GM12864 (cell line): ENCODE measurements around the gene ASCL5.

Experiments
- DNase-seq: peaks from one replicate; pipeline ENCODE4 v3.0.0-alpha.2; 2011; ENCODE audit warnings: low read depth
- H3K4me3 ChIP-seq: 2 replicates; pipeline ENCODE4 v1.5.1; 2011; ENCODE audit warnings: mild to moderate bottlenecking, low read depth, low read length, control low read depth
- TF ChIP-seq, protein P1 (sequence below): IDR thresholded peaks from 2 replicates; pipeline ENCODE4 v1.5.1; 2011; ENCODE audit warnings: low read depth, mild to moderate bottlenecking, moderate library complexity, low read length, control low read depth, inconsistent platforms; ENCODE audit errors: missing control alignments

ASCL5 gene

GRCh38 chr1:201093962-201094361, 33.0 kb downstream of the ASCL5 start:
- no peak for DNase-seq
- H3K4me3 ChIP-seq = no peak overlapping the region
- TF ChIP-seq, protein P1, sequence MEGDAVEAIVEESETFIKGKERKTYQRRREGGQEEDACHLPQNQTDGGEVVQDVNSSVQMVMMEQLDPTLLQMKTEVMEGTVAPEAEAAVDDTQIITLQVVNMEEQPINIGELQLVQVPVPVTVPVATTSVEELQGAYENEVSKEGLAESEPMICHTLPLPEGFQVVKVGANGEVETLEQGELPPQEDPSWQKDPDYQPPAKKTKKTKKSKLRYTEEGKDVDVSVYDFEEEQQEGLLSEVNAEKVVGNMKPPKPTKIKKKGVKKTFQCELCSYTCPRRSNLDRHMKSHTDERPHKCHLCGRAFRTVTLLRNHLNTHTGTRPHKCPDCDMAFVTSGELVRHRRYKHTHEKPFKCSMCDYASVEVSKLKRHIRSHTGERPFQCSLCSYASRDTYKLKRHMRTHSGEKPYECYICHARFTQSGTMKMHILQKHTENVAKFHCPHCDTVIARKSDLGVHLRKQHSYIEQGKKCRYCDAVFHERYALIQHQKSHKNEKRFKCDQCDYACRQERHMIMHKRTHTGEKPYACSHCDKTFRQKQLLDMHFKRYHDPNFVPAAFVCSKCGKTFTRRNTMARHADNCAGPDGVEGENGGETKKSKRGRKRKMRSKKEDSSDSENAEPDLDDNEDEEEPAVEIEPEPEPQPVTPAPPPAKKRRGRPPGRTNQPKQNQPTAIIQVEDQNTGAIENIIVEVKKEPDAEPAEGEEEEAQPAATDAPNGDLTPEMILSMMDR = no peak

- TF ChIP-seq, protein P1 = no peak
- no peak for DNase-seq
Observed at GRCh38 chr1:201093561-201093960, 33.4 kb downstream of the ASCL5 start.

GRCh38 chr1:201092738-201093137, 34.2 kb downstream of the ASCL5 start:
- H3K4me3 ChIP-seq = no peak overlapping the region
- TF ChIP-seq, protein P1 = no peak
- DNase-seq = no peak

More at GRCh38 chr1:201093561-201093960, 33.4 kb downstream of the ASCL5 start:
- no peak overlapping the region for H3K4me3 ChIP-seq

GRCh38 chr1:201091256-201091655, 35.7 kb downstream of the ASCL5 start:
- DNase-seq = no peak
- no peak overlapping the region for H3K4me3 ChIP-seq
- TF ChIP-seq, protein P1 = no peak

DNA sequence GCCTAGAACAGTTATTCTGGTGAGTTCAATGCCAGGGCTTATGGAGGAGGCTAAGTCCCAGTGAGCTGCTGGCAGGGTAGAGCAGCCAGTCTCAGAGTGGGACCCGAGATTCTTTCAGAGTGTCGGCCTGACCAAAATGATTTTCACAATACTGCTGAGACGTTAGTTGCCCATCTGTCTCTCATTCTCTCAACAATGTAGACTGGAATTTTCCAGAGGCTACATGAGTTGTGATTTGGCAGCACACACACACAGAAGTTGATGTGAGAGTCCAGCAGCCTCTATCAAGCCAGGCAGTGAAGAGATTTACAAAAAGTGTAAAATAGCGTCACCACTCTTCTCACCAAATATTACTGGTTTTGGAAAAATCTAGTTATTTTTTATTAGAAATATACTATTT, 36.4 kb downstream of the ASCL5 start:
- no peak for DNase-seq
- TF ChIP-seq, protein P1 = no peak
- no peak overlapping the region for H3K4me3 ChIP-seq

DNA sequence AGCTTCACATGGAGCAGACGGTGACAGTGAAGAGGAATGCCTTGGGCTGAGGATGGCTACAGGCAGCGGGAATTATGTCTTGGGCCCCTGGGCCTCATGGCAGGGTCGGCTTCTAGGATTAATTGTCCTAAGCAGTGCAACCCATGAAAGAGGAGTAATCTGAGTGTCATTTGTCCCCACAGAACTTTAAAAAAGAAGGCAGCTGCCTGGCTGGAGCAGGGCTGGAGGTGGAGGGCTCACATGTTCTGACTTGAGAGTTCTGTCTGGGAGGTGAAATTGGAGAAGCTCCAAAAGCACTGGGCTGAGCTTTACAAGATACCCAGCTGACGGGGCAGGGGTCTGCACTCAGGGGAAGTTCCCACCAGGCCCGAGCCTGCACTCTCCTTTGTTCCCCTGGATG, 37.4 kb downstream of the ASCL5 start:
- TF ChIP-seq, protein P1 = no peak
- H3K4me3 ChIP-seq = no peak overlapping the region

DNA sequence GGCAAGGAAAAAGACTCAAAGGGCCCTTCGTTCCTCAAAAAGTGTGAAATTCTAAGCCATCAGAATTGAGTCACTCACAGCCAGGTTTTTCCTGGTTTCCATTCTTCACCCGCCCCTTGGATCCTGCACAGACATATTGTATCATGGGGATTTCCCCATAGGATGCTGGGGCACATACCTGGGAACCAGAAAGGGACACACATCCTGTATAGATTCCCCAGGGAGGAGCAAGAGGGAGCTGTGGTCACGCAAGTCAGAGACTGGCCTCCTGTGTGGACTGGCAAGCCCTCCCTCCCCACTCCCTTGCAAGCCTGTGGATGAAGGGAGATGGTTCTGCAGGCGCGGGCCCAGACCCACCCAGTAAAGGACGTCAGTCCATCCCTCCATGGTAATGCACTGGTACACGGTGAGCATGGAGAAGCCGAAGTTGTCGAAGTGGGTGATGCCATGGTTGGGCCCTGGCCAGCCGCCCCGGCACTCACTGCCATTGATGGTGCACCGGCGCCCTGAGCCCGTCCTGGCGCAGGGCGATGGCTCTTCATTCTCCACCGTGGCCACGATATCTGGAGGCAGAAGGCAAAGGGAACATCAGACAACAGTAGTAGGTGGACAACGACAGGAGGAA, 38.0 kb downstream of the ASCL5 start:
- no peak for DNase-seq
- TF ChIP-seq, protein P1 = no peak

More for the DNA sequence above, 37.4 kb downstream of the ASCL5 start:
- DNase-seq = no peak

More for the DNA sequence above, 38.0 kb downstream of the ASCL5 start:
- H3K4me3 ChIP-seq = no peak overlapping the region
